Body of pancreas (tissue), 4 donors: Measurements from ENCODE around the gene RGMA. TPM values are rescaled to one million over a fixed set of nuclear protein-coding genes. Genes with fewer than 3 reads are reported as not detected.

Source experiments
- ATAC-seq: fragments of 150-250 bp; one replicate; pipeline ENCODE4 v1.9.1; 2016
- DNase-seq, 4 donors: peaks; one replicate each; pipeline ENCODE4 v3.0.0-alpha.2; 2019
- H3K27ac ChIP-seq, 4 donors: fragments of 200-600 bp; sonication (generic); 1 replicate in 3 of 4; 2 replicates in 1 of 4; pipeline versions ENCODE4 v1.5.1 to v1.6.1; 2016 to 2019; ENCODE audit warnings: mild to moderate bottlenecking in 1 of 4, mixed read lengths in 1 of 4, moderate library complexity in 1 of 4
- H3K27me3 ChIP-seq, 2 donors: fragments of 200-600 bp; sonication (generic); one replicate each; pipeline ENCODE4 v1.6.0; 2016; ENCODE audit warnings: mild to moderate bottlenecking in 1 of 2
- H3K36me3 ChIP-seq, 2 donors: fragments of 200-600 bp; sonication (generic); replicated peaks in 1 of 2; 2 replicates each; pipeline ENCODE4 v1.5.1; 2016; ENCODE audit warnings: low read depth in 2 of 2; ENCODE audit not compliant: insufficient read depth in 1 of 2
- H3K4me1 ChIP-seq: fragments of 200-600 bp; sonication (generic); one replicate; pipeline ENCODE4 v1.6.0; 2016
- H3K4me3 ChIP-seq, 2 donors: fragments of 200-600 bp; sonication (generic); 1 replicate in 1 of 2; 2 replicates in 1 of 2; pipeline ENCODE4 v1.5.1; 2016 to 2019
- H3K9me3 ChIP-seq, 3 donors: fragments of 200-600 bp; sonication (generic); 1 replicate in 2 of 3; 2 replicates in 1 of 3; pipeline ENCODE4 v1.5.1; 2016
- POLR2A ChIP-seq, 3 donors: fragments of 450-650 bp; IDR thresholded peaks; one replicate each; pipeline ENCODE4 v1.6.1; 2016; ENCODE audit warnings: antibody characterized with exemption in 3 of 3, mild to moderate bottlenecking in 2 of 3
- WGBS, 2 donors: methylation state at CpG; one replicate each; pipeline ENCODE4 v1.1.5; 2017; 5-methylcytosine and 5-hydroxymethylcytosine counted together
- intact Hi-C: fragments of 100-400 bp; cut with DNase I; formaldehyde crosslinking; loops from one replicate; pipeline ENCODE4 v1.15.1; 2023
- total RNA-seq, 2 donors: library from RNA; depleted of rRNA; stranded (reverse); fragments of >200 nt; gene quantifications; one replicate each; pipeline ENCODE4 v1.1.0, GENCODE V29; 2016
- TF ChIP-seq, protein P1 (sequence below), 7 experiments: fragments of 450-650 bp in 4 of 7; fragments of 200-600 bp in 3 of 7; sonication (generic) in 3 of 7; IDR thresholded peaks; one replicate each; pipeline ENCODE4 v1.5.1; 2016 to 2019; ENCODE audit warnings: antibody characterized with exemption in 7 of 7

The RGMA gene
- total RNA-seq, 2 donors from 2014 or later = 8.8 to 9.2 TPM

DNA sequence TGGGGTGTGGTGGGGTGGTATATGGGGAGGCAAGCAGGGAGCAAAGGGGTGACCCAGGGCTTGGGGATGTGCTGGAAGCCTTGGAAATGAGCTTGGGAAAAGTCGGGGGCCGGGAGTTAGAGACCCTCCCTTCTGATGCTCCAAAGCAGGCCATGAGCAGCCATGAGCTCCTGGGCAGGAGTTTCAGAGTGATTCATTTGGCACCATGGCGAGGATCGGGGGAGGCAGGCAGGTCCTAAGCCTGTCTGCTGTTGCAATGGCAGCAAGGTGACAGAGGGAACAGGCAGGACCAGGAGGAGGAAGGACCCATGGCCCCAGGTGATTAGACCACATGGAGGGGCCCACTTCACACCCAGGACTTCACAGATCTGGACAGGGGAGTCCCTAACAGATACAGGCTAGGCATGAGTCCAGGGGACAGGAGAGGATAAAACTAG lies 21.3 kb downstream of the RGMA start:
- peaks cover 20% of the 10 kb centered on the region for H3K4me1 ChIP-seq
- no peaks in the 10 kb centered on the region for H3K36me3 ChIP-seq
- H3K4me3 ChIP-seq = no peak overlapping the region
- H3K27me3 ChIP-seq = no peaks in the 10 kb centered on the region
- ATAC-seq (no peak), DNase-seq (no peak)
- intact Hi-C loops = no loop called here
- no peak for TF ChIP-seq POLR2A (IDR thresholded peaks at IDR 0.05)
- TF ChIP-seq, protein P1, sequence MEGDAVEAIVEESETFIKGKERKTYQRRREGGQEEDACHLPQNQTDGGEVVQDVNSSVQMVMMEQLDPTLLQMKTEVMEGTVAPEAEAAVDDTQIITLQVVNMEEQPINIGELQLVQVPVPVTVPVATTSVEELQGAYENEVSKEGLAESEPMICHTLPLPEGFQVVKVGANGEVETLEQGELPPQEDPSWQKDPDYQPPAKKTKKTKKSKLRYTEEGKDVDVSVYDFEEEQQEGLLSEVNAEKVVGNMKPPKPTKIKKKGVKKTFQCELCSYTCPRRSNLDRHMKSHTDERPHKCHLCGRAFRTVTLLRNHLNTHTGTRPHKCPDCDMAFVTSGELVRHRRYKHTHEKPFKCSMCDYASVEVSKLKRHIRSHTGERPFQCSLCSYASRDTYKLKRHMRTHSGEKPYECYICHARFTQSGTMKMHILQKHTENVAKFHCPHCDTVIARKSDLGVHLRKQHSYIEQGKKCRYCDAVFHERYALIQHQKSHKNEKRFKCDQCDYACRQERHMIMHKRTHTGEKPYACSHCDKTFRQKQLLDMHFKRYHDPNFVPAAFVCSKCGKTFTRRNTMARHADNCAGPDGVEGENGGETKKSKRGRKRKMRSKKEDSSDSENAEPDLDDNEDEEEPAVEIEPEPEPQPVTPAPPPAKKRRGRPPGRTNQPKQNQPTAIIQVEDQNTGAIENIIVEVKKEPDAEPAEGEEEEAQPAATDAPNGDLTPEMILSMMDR (IDR thresholded peaks at IDR 0.05) = no peak
- H3K9me3 ChIP-seq = no peaks in the 10 kb centered on the region
- WGBS, 2 donors = 66 to 78% methylated on average over 2 to 4 of the region's 4 CpGs
- H3K27ac ChIP-seq = no peak overlapping the region

DNA sequence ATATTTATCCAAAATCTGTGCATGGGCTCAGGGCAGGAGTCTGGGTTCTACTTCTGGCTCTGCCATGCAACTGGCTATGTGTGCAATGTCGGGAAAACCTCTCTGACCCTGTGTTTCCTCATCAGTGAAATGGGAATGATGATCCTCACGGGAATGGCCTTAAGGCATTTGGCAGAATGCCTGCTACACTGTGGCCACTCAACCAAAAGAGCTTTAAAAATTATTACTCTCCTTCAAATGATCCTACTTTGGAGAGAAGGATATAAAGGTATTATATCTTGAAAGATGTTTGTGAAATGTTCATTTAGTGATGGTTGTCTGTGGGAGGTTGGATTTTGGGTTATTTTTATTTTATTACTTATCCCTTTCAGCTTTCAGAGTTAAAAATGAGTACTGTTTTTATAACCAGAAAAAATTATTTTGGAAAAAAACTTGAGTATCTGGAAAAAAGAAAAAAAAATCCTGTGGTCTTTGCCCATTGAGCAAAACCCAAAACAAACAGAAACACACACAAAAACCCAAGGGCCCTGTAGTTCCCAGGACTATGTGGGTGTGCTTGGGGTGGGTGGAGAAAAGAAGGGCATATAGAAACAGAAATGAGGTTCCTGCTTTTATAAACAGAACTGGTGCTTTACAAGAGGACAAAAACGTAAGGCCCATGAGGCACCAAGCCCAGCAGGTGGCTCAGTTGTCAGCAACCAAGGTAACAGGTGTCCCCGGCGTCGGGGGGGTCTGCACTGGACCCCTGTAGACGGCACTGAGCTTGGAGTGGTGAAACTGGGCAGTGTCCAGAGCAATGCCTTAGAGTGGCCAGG lies 22.0 kb downstream of the RGMA start:
- WGBS, 2 donors = 60 to 69% methylated on average over 7 of the region's 7 CpGs

DNA sequence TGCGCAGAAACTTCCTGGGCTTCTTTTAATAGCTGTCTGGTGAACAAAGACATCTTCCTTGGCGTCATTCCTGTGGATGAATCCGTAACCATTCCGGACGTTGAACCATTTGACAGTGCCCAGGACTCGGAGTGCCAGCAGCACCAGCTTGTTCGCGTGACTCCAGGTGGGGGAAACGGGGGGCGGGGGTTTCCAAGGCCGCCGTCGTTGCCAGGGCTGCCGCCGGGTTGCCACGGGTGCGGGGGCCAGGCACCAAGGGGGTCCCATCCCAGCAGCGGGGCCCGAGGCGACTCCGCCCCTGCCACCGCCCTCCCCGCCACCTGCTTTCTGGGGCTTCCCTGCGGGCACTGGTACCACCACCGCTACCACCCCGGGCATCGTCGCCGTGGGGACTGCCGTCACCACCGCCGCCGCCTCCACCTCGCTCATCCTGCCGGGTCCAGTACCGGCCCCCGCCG lies 22.8 kb downstream of the RGMA start:
- WGBS, 2 donors = 95 to 97% methylated on average over 22 to 26 of the region's 38 CpGs
- TF ChIP-seq, protein P1 (IDR thresholded peaks at IDR 0.05) = no peak
- TF ChIP-seq POLR2A (IDR thresholded peaks at IDR 0.05) = no peak
- no peak for ATAC-seq
- Histone ChIP-seq H3K36me3 (no peaks in the 10 kb centered on the region), H3K9me3 (no peaks in the 10 kb centered on the region), H3K27me3 (no peaks in the 10 kb centered on the region), H3K27ac (no peak overlapping the region), H3K4me3 (no peak overlapping the region), H3K4me1 (peaks cover 26% of the 10 kb centered on the region)
- intact Hi-C loops = no loop called here
- DNase-seq = no peak

More for the DNA sequence above, 22.0 kb downstream of the RGMA start:
- H3K36me3 ChIP-seq = no peaks in the 10 kb centered on the region
- DNase-seq = no peak
- TF ChIP-seq POLR2A (IDR thresholded peaks at IDR 0.05) = no peak
- TF ChIP-seq, protein P1 (IDR thresholded peaks at IDR 0.05) = no peak
- no peak overlapping the region for H3K27ac ChIP-seq
- no peak for ATAC-seq
- H3K9me3 ChIP-seq = no peaks in the 10 kb centered on the region
- no peaks in the 10 kb centered on the region for H3K27me3 ChIP-seq
- intact Hi-C loops = no loop called here
- H3K4me3 ChIP-seq = no peak overlapping the region
- peaks cover 23% of the 10 kb centered on the region for H3K4me1 ChIP-seq

DNA sequence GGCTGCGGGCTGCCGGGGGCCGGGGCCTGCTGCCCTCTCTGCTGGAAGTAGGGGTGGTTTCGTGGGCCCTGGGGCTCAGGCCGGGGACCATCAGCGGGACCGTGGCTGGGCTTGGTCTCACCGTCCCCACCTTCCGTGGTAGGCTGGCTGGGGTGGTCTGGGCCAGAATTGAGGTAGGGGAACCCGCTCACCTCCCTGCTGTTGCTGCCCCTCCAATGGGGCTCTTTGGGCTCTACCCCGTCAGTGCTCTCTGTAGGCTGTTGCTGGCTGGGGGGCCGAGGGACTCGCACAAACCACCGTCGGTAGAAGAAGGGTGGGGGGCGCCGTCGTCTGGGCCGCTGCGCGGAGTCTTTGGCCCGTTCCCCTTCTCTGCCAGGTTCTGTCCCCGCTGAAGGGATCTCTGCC lies 23.4 kb downstream of the RGMA start:
- no peak for ATAC-seq
- no peaks in the 10 kb centered on the region for H3K9me3 ChIP-seq
- no peaks in the 10 kb centered on the region for H3K27me3 ChIP-seq
- DNase-seq = no peak
- no peaks in the 10 kb centered on the region for H3K36me3 ChIP-seq
- H3K4me3 ChIP-seq = no peak overlapping the region
- no peak overlapping the region for H3K27ac ChIP-seq
- intact Hi-C loops = no loop called here
- WGBS, 2 donors = 90 to 92% methylated on average over 3 to 22 of the region's 23 CpGs
- TF ChIP-seq POLR2A (IDR thresholded peaks at IDR 0.05) = no peak
- TF ChIP-seq, protein P1 (IDR thresholded peaks at IDR 0.05) = no peak
- H3K4me1 ChIP-seq = peaks cover 32% of the 10 kb centered on the region
